Brain microvascular endothelial cell (primary cell): ENCODE data around the gene LIPC.

Experiments used
- DNase-seq: peaks from one replicate; pipeline ENCODE4 v3.0.0-alpha.2; 2020
- H3K27ac ChIP-seq: fragments of 250-450 bp; sonication (Bioruptor Pico); 2 replicates; pipeline ENCODE4 v1.5.1; 2020; ENCODE audit warnings: mild to moderate bottlenecking, moderate library complexity
- H3K27me3 ChIP-seq: fragments of 250-450 bp; sonication (Bioruptor Pico); replicated peaks from 2 replicates; pipeline ENCODE4 v1.5.1; 2020; ENCODE audit warnings: mild to moderate bottlenecking
- H3K36me3 ChIP-seq: fragments of 250-450 bp; sonication (Bioruptor Pico); replicated peaks from 2 replicates; pipeline ENCODE4 v1.5.1; 2020; ENCODE audit warnings: mild to moderate bottlenecking
- H3K4me3 ChIP-seq: 2 replicates; pipeline ENCODE4 v1.5.1; 2011; ENCODE audit warnings: low read depth, mild to moderate bottlenecking, control low read depth, low read length, moderate library complexity
- in situ Hi-C: cut with HindIII; loops from 2 replicates; pipeline ENCODE4 v1.10.0; 2017; ENCODE audit warnings: low sequenced_read_pairs, low pct_ligation_motif_present
- TF ChIP-seq, protein P1 (sequence below): IDR thresholded peaks from 2 replicates; pipeline ENCODE4 v1.5.1; 2011; ENCODE audit warnings: low read depth, mild to moderate bottlenecking, moderate library complexity, low read length, control low read depth, inconsistent platforms; ENCODE audit errors: missing control alignments

LIPC gene

GRCh38 chr15:58585693-58586443, 154.1 kb downstream of the LIPC start:
- Histone ChIP-seq H3K27ac (no peak overlapping the region), H3K27me3 (no peaks in the 10 kb centered on the region), H3K36me3 (no peaks in the 10 kb centered on the region), H3K4me3 (no peak overlapping the region)
- TF ChIP-seq, protein P1, sequence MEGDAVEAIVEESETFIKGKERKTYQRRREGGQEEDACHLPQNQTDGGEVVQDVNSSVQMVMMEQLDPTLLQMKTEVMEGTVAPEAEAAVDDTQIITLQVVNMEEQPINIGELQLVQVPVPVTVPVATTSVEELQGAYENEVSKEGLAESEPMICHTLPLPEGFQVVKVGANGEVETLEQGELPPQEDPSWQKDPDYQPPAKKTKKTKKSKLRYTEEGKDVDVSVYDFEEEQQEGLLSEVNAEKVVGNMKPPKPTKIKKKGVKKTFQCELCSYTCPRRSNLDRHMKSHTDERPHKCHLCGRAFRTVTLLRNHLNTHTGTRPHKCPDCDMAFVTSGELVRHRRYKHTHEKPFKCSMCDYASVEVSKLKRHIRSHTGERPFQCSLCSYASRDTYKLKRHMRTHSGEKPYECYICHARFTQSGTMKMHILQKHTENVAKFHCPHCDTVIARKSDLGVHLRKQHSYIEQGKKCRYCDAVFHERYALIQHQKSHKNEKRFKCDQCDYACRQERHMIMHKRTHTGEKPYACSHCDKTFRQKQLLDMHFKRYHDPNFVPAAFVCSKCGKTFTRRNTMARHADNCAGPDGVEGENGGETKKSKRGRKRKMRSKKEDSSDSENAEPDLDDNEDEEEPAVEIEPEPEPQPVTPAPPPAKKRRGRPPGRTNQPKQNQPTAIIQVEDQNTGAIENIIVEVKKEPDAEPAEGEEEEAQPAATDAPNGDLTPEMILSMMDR: no peak
- no peak for DNase-seq
- in situ Hi-C loops: no loop called here

DNA sequence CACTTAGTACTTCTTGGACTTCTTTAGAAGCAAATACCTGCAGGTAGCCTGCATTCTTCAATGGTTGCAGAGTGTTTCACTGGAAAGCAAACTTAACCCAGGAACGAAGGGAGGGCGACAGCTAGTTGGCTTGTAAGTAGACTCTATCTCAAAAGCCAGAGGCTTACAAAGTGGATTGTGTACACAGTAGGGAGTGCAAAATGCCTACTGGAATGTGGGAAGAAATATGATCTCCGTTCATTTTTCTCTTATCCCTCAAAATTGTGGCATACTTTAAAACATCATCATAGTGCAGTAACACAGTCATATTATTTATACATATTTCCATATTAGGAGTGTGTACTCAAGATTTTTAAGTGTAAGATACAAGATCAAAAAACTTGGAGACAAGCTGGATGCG, 155.7 kb downstream of the LIPC start:
- H3K27ac ChIP-seq: no peak overlapping the region
- in situ Hi-C loops: no loop called here

GRCh38 chr15:58588096-58588495, 156.3 kb downstream of the LIPC start:
- no peaks in the 10 kb centered on the region for H3K27me3 ChIP-seq
- no peak for DNase-seq
- no peak overlapping the region for H3K4me3 ChIP-seq
- TF ChIP-seq, protein P1: no peak
- in situ Hi-C loops: no loop called here
- H3K36me3 ChIP-seq: no peaks in the 10 kb centered on the region
- no peak overlapping the region for H3K27ac ChIP-seq

More for the DNA sequence above, 155.7 kb downstream of the LIPC start:
- H3K4me3 ChIP-seq: no peak overlapping the region
- no peaks in the 10 kb centered on the region for H3K36me3 ChIP-seq
- H3K27me3 ChIP-seq: no peaks in the 10 kb centered on the region
- no peak for DNase-seq
- TF ChIP-seq, protein P1: no peak

GRCh38 chr15:58589047-58589446, 157.3 kb downstream of the LIPC start:
- Histone ChIP-seq H3K27me3 (no peaks in the 10 kb centered on the region), H3K27ac (no peak overlapping the region), H3K4me3 (no peak overlapping the region), H3K36me3 (no peaks in the 10 kb centered on the region)
- TF ChIP-seq, protein P1: no peak
- in situ Hi-C loops: no loop called here
- no peak for DNase-seq

DNA sequence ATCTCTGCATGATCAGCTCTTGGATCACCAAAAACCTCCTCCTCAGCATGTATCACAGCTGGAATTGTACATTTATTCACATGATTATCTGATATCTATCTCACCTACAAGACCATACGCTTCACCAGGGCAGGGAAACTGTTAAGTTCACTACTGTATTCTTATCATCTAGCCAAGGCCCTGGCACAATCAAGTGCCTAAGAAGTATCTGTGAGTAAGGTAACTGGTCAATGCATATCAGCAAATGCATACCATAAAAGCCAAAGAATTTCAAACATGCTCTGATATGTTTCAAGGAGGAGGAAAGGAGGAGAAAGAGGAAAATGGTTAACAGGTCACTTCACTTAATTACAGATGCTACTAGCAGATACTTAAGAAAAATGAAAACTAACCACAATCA, 158.4 kb downstream of the LIPC start:
- Histone ChIP-seq H3K36me3 (no peaks in the 10 kb centered on the region), H3K27ac (no peak overlapping the region), H3K4me3 (no peak overlapping the region), H3K27me3 (no peaks in the 10 kb centered on the region)
- no peak for DNase-seq
- TF ChIP-seq, protein P1: no peak
- in situ Hi-C loops: no loop called here

DNA sequence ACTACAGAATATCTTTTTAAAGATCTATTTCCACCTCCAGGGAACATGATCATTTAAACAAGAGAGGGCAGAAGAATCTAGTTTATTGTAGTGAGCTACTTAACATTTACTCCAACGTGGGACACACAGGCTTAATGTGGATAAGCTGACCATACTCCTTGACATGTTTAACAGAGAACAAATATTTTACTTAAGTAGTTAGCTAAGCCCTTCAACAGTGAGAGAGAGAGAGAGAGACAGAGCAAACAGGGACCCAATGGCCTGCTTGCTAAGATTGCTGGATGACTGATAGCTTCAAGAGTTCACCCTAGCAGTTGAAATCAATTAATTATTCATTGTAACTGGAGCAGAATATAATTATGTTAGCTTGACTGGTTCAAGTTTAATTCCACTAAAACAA, 159.1 kb downstream of the LIPC start:
- DNase-seq: no peak
- H3K36me3 ChIP-seq: no peaks in the 10 kb centered on the region
- H3K27ac ChIP-seq: no peak overlapping the region
- in situ Hi-C loops: no loop called here
- H3K27me3 ChIP-seq: no peaks in the 10 kb centered on the region
- TF ChIP-seq, protein P1: no peak
- H3K4me3 ChIP-seq: no peak overlapping the region
